Renal cortical epithelial cell (primary cell): Measurements from ENCODE around the gene PTPN4. TPM values are rescaled to one million over a fixed set of nuclear protein-coding genes. Genes with fewer than 3 reads are reported as not detected.

ENCODE experiments used
- DNase-seq: peaks from one replicate; pipeline ENCODE4 v3.0.0-alpha.2; 2011; ENCODE audit warnings: low read depth
- total RNA-seq: library from RNA; depleted of rRNA; stranded (reverse); fragments of >200 nt; gene quantifications from 2 replicates; pipeline ENCODE4 v1.2.3, GENCODE V29; 2014

Gene PTPN4
- total RNA-seq, 1 donor from 2014 or later, result 38.9 TPM

DNA sequence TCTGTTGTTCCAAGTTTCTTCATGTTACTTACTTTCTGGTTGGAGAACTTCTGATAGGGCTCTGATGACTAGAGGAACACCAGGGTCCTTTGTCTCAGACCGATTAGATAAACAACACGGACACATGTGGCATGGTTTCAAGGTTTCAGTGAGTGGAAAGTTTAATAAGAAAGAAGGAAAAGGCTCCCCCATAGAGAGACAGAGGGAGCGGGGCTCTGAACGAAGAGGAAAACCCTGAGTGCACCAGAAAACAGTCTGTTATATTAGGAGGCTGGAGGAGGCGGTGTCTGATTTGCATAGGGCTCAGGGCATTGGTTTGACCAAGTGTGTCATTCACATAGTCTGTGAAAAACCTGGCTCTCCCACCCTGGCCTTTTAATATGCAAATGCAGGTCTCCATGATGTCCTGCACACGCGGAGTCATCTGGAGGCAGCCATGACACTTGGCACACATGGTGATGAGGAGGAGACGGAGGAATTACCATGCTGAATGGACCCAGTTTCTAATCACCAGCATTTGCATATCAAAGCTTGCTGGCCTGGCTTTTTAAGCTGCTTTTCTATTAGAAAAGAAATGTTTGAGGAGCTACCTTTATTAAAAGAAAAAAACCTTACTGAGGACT is 94.2 kb downstream of the PTPN4 start:
- no peak for DNase-seq

DNA sequence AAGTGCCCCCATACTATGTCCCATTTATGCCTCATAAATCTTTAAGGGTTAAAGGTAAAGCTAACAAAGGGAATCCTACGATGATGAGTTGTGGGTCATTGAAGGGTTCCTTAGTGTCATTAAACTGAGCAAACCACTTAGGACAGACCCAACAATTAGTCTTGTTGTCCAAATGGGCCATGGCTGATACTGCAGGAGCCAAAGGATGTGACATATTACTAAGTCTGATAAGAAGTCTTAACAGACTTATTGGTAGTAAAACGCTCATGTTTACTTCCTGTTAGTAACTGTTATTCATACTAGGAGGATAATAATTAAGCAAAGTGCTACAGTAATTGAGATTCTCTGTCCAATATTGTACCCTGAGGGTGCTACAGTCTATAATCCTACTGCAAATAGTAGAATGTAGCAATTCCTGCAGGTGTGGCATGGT is 96.8 kb downstream of the PTPN4 start:
- peak; percentile 84 for DNase-seq

DNA sequence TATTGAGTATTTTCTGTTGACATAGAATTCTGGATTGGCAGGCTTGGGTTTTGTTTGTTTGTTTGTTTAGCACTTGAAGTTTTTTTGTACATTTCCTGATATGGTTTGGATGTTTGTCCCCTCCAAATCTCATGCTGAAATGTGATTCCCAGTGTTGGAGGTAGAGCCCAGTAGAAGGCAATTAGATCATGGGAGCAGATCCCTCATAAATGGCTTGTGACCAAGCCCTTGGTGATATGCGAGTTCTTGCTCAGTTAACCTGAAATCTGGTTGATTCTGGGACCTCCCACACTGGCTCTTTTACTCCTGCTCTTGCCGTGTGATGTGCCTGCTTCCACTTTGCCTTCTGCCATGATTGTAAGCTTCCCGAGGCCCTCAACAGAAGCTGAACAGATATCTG is 98.0 kb downstream of the PTPN4 start:
- DNase-seq, result no peak

DNA sequence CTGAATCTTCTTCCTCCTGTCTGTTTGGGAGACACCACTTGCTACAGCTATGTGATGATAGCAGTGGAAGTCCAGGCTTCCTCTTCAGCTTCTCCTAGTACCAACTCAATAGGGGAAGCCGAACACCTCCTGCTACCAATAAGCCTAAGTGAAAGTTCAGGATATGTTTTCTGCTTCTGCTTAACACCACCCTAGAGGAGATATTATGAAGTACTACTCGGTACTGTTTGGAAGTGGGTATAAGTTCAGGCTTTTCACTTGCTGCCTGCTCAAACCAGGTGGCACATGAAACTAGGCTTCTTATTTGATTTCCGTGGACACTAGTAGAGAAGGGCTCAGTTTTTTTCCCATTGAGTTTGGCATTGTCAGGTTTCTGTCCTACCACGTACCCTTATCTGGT is 99.8 kb downstream of the PTPN4 start:
- no peak for DNase-seq

DNA sequence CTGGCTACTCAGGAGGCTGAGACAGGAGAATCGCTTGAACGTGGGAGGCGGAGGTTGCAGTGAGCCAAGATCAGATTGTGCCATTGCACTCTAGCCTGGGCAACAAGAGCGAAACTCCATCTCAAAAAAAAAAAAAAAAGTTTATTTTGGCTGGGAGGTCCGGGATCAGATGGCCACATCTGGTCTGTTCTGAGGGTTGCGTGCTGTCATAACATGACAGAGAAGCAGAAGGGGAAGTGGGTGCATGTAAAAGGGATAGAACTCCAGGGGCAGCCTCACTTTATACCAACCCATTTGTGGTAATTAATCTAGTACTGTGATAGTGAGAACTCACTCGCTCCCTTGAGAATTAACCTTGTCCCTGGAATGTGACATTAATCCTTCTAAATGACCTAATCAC is 101.2 kb downstream of the PTPN4 start:
- DNase-seq, result no peak

DNA sequence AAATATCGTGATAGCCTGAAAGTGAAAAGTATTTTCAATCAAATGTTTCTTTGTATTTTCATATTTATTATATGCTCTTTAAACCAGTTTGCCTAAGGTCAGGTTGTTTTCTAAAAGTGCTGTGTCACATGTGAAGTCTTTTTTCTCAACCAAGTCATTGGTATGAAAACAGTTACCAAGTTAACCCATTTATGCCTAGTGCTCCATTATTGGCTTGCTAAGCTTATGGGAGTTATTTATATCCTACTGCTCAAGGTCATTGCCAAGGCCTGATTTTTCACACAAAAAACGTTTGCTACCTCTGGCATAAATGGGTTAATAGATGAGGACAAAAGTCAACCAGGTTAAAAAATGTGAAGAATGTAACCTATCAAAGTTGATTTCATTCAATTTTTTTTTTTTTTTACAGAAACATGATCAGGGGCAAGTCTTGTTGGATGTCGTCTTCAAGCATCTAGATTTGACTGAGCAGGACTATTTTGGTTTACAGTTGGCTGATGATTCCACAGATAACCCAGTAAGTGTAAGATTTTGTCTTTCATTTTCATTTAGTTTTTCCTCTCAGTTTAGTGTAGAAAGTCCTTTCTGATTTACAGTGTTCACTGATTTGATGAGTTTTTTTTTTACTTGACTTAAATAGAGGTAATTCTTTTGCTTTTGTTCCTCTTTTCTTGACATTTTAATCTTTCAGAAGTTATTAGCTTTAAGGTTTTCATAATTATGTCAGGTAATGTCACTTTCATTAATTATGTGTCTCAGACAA is 102.6 kb downstream of the PTPN4 start:
- no peak for DNase-seq

DNA sequence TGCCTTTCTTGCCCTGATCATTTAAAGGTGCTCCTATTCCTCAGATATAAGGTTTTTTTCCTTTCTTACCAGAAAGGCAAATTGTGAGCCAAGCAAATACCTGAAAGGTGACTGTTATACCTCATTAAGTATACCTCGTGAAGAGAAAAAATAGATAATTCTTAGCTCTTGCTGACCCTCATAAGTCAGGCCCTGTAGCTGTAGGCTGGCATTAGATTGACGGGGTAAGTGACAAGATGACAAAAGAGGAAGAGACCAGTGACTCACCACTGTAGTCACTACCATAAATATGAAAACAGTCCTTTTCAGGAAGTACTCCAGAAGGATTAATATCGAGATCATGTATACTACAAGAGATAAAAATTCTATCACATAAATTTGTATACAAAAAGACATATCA is 104.6 kb downstream of the PTPN4 start:
- peak; percentile 20 for DNase-seq

DNA sequence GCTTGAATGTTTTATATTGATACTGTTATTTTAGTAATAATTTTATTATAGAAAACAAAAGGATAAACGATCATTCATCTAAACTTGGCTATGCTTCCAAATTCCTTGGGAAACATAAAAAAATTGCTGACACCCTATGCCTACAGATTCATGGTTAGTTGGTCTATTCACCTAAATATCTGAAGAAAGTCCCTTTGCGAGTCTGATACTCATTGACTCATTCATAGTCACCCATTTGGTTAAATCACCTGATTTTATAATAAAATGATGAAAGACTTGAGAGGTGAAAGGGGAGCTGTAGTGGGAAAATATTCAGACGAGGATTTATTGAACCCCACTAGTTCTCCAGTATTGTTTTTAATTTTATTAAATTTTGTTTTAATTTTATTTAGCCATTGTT is 112.0 kb downstream of the PTPN4 start:
- DNase-seq, result no peak

DNA sequence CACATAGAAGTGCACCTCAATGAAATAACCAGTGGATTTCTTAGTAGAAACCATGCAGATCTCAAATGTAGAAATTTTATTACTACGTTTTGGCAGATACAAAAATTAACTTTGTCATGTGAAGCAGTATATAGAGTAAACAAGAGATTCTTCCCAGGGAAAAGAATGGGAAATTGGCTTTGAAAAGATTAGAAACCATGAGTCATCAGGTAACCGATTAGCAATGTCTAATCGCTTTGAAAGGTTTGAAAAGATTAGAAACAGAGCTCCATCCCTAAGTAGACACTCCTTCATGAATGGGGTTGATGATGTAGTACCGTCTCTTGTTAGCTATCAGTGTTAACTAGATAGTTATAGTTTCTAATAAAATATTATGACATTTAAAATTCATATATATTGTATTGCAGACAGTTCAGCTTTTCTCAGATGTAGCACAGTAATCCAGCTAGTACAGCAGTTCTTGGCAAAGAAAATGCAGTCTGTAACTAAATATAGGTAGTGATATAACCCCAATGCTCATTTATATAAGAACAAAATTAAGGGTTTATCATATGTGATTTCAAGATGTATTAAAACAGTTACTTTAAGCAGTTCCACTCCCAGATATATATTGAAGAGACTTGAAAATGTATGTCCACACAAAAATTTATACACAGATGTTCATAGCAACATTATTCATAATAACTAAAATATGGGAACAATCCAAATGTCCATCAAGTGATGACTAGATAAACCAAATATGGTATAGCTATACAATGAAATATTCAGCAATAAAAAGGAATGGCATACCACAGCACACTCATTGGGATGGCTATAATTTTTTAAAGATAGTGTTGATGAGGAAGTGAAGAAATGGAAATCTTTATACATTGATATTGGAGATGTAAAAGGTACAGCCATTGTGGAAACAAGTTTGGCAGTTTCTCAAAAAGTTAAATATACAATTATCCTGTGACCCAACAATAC is 113.9 kb downstream of the PTPN4 start:
- DNase-seq, result peak; percentile 45

DNA sequence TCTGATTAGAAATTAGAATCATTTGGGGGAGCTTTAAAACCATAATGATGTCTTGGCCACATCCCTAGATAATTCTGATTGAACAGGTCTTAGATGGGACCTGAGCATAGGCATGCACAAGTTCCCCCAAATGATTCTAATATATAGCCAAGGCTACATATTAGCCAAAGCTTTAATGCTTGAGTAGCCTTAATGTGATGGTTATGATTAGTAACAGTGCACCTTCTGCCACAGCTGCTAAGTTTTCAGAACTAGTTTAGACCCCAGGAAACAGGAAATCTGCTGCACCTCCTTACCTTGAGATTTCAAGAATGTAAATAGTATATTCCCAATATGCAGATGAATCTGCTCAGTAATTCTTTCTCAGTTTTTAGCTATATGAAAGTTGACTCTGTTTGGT is 119.8 kb downstream of the PTPN4 start:
- DNase-seq, result peak; percentile 75

DNA sequence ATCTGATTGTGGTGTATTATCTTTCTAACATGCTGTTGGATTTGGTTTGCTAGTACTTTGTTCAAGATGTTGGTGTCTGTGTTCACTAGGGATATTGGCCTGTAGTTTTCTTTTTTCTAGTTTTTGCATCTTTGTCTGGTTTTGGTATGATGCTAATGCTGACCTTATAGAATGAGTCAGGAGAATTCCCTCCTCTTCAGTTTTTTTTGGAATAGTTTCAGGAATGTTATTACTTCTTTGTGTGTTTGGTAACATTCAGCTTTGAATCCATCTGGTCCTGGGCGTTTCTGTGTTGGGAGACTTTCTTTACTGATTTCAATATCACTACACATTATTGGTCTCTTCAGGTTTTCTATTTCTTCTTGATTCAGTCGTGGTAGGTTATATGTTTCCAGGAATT is 129.0 kb downstream of the PTPN4 start:
- peak; percentile 24 for DNase-seq

DNA sequence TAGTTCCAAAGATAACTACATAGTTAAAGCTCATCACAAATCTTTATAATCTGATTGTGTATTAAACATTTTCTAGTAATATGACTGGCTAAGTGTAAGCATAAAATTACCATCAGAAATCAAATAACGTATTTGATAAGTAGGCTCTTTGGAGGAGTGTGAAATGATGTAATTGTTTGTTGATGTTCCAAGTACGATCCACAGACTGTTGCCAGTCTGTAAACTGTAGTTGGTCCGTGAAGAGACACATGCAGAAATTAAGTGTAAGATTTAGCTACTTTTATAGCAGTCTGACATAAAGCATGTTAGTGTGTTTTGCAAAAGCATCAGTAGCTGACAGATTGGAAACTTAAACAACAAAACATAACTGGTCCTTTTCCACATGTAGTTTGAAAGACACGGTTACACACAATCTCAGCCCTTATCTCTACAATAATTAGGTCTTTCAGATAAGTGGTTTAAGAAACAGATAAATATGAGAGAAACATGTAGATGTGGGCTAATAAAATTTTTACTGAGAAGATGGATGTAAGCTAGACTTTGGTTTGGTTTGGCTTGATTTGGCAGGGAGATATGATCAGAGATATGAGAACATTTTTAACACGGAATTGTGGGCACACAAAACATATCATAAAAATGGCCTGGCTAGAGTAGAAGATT is 138.1 kb downstream of the PTPN4 start:
- no peak for DNase-seq

DNA sequence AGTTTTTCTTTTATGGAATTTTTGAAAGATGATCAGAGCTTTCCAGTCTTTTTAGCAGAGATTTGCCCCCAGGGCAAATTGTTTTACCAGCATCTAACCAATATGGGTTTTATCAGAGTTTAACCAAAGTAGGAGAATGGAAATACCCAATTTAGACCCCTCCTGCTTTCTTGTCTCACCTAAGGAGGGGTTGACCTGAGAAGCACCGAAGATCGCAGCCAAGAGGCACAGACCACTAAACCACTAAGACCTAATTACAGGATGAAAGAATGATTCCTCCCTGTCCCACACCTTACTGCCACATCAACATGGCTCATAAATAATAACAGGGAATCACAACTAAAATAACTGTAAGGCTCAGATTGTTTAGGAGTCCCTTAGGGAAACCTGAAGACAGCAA is 141.3 kb downstream of the PTPN4 start:
- no peak for DNase-seq

DNA sequence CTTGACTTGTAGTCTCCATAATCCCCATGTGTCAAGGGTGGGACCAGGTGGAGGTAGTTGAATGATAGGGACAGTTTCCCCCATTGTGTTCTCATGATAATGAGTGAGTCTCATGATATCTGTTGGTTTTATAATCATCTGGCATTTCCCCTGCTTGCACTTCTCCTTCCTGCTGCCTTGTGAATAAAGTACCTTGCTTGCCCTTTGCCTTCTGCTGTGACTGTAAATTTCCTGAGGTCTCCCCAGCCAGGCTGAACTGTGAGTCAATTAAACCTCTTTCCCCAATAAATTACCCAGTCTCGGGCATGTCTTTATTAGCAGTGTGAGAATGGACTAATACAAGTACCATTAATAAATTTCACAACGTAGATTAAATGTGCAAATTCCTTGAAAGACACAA is 150.8 kb downstream of the PTPN4 start:
- no peak for DNase-seq

DNA sequence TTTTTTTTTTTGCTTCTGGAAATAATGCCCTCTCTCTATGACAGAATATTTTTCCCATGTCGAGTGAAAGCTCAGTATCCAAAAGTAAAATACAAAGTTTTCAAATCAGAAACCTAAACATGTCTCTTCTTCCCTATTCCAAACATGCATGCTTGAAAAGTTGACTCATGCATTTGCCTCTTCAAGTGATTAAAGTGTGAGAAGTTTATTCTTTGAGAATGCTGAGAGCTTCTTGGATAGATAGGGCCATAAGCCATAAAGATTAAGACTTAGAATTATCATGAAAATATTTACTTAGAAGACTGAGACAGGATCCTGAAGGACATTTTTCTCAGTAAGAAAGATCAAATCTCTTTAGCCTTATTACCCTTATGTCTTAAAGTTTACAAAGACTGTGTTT is 154.5 kb downstream of the PTPN4 start:
- DNase-seq, result no peak

DNA sequence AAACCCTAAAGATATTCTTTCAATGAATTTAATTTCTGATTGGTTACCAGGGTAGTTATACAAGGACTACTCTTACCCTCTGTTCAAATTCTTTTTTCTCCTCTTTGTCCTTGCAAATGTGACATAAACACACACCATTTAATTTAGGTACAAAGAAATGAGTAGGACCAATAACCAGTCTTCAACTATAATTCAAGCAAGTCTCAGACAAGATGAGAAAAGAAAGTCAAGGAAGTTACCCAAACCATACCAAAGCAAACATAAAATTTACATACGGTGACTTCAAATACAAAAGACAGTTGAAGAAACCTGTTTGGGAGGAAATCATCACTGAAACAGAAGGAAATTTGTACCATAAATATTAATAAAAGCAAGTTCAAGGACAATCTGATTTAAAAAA is 162.1 kb downstream of the PTPN4 start:
- no peak for DNase-seq

DNA sequence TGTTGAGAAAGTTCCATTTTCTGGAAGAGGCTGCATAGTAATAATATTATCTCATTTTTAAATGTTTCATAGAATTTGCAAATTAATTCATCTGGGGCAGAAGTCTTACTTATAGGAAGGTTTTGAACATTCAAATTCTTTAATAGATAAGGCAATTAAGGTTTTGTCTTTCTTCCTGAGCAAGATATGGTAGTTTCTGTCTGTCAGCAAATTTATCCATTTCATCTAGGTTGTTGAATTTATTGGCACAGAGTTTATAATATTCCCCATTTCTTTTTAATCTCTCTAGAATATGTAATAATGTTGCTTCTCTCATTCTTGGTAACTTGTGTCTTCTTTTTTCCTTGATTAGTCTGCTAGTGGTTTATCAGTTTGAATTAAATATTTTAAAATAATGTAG is 163.0 kb downstream of the PTPN4 start:
- DNase-seq, result no peak

DNA sequence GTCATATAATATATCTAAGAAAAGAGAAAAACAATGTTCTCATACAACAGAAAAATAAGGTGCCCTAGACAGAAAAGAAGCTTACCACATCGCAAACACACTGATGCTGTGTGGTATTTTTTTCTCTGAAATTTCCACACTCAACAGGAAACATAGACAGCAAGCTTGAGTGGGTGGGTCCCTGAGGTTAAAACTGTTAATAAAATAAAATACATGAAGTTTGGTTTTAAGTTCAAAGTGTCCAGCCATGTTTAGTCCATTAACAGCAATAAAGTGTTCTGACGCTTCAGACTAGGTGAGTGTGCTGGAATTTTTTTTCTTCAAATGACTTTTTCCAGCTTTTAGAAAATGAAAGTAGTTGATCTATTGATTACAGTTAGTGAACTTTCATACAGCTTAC is 169.8 kb downstream of the PTPN4 start:
- DNase-seq, result no peak

DNA sequence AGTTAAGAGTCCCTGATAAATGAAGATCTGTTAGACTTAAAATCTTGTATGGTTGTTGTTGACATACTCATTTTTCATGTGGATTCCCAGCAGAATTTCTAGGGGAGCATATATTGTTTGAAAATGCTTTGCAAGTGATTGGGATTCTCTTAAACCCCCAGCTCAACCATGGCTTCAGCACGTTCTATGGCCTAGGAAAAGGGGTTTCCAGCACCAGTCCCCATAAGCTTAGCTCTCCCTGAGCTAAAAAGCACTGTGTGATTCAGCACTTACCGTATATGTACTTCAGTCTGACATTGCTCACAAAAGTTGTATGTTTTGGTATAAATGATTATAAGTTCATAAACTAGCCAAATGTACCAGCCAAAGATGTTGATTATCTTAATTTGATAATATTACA is 173.1 kb downstream of the PTPN4 start:
- no peak for DNase-seq

DNA sequence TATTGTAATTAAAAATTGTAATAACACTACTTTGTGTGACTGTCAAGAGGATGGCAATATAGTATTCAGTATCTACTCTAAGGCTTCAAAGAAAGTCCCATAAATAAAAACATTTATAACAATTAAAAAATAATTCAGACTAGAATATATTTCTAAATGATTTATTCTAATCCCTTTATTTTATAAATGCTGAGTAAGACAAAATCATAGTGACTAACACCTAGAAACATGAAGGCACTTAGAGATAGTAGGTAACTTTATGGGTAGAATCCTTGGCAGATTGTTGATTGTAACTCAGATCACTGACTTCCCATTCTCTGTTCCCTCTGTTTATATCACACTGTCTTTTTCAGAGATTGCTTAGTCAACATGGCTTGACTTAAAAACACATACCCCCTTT is 174.6 kb downstream of the PTPN4 start:
- no peak for DNase-seq

DNA sequence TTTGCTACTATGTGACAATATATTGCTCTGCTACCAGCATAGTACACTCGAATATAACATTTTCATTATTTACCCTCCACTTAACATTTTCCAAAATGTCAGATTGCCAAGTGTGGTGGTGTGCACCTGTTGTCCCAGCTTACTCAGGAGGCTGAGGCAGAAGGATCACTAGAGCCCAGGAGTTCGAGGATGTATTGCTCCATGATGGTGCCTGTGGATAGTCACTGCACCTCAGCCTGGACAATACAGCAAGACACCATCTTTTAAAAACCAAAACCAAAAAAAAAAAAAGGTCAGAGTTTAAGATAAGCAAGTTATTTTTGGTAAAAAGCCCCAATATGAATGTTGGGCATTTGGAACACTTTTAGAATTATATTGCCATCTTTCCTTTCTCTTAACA is 178.0 kb downstream of the PTPN4 start:
- no peak for DNase-seq

DNA sequence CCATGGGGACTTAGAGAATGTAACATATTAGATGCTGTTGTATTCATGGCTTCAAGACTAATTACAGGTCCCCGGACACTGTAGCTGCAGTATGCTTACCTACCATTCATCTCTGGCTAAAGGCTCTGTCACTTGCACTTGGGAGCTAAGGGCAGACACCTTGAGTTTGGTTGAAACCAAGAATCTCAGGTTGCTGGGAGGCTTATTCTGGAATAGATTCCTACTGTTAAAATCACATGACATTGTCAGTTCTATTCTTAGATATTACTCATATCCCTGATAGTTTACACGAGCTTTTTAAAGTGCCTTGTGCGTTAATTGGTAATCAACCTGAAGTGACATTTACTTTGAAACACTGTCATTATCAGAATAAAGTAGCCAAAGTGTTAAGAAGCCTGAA is 180.2 kb downstream of the PTPN4 start:
- peak; percentile 5 for DNase-seq
